HepG2 (cell line): ENCODE results near the gene SLC16A3. TPM values are rescaled to one million over a fixed set of nuclear protein-coding genes. Genes with fewer than 3 reads are reported as not detected.

ENCODE experiments used
- ATAC-seq: fragments of 200-7000 bp; cut with Tn5 transposase; 3 replicates; pipeline ENCODE4 v1.9.1; 2020; ENCODE audit warnings: mild to moderate bottlenecking, moderate library complexity
- BruUV-seq: library from RNA; stranded (reverse); fragments of 400-500 nt; replicated peaks from 2 replicates; lab custom pipeline; 2021; lab: Mats Ljungman, UMichigan
- CTCF ChIA-PET: fragments of 300-600 bp; formaldehyde crosslinking; extraction: SDS; loops from one replicate; lab custom pipeline; 2021; ENCODE audit warnings: low total read pairs, inconsistent platforms, low intra/inter-chr PET ratio; lab: Yijun Ruan, JAX
- POLR2A ChIA-PET: fragments of 350-600 bp; sonication (Branson Sonifier 250); formaldehyde crosslinking; loops from one replicate; lab custom pipeline; 2020; ENCODE audit warnings: antibody characterized with exemption, inconsistent platforms; lab: Yijun Ruan, JAX
- DNase-seq: peaks from one replicate; pipeline ENCODE4 v3.0.0-alpha.2; 2015; ENCODE audit warnings: low spot score
- FAIRE-seq: peaks from 3 replicates; lab custom pipeline; 2011; peaks lifted over from hg19 to GRCh38; lab: Jason Lieb, UNC
- H2AFZ ChIP-seq: one replicate; pipeline ENCODE4 v1.6.1; 2011; ENCODE audit warnings: low read length, inconsistent platforms
- H3K27ac ChIP-seq: fragments of 300-600 bp; 3 replicates; pipeline ENCODE4 v1.8.0; 2011; ENCODE audit warnings: mixed run types, mild to moderate bottlenecking, mixed read lengths, low read length, inconsistent platforms; ENCODE audit not compliant: insufficient read depth; ENCODE audit errors: extremely low read length
- H3K27me3 ChIP-seq, 2 experiments: fragments of 200-600 bp in 1 of 2; 2 replicates in 1 of 2; 3 replicates in 1 of 2; pipeline versions ENCODE4 v1.6.0 to v1.8.0; 2011; ENCODE audit warnings: low read length in 2 of 2, mild to moderate bottlenecking in 2 of 2, moderate library complexity in 2 of 2, inconsistent platforms in 1 of 2; ENCODE audit not compliant: insufficient read depth in 2 of 2, control insufficient read depth in 1 of 2
- H3K36me3 ChIP-seq, 2 experiments: fragments of 200-600 bp in 1 of 2; replicated peaks in 1 of 2; 2 replicates in 1 of 2; 3 replicates in 1 of 2; pipeline versions ENCODE4 v1.5.1 to v1.8.0; 2011; ENCODE audit warnings: low read length in 2 of 2, inconsistent platforms in 1 of 2; ENCODE audit not compliant: insufficient read depth in 2 of 2, control insufficient read depth in 1 of 2
- H3K4me1 ChIP-seq: 2 replicates; pipeline ENCODE4 v1.5.1; 2012; ENCODE audit warnings: low read length, inconsistent platforms; ENCODE audit not compliant: insufficient read depth
- H3K4me2 ChIP-seq: 2 replicates; pipeline ENCODE4 v1.6.0; 2011; ENCODE audit warnings: low read depth, low read length, inconsistent platforms
- H3K4me3 ChIP-seq, 3 experiments: fragments of 200-600 bp in 1 of 3; sonication (generic), shearing (Covaris generic) in 1 of 3; replicated peaks in 1 of 3; 2 replicates each; pipeline ENCODE4 v1.5.1; 2011 to 2016; ENCODE audit warnings: low read length in 3 of 3, inconsistent platforms in 2 of 3, low read depth in 2 of 3, mild to moderate bottlenecking in 2 of 3, control low read depth in 1 of 3, mixed read lengths in 1 of 3; ENCODE audit not compliant: insufficient read depth in 1 of 3
- H3K79me2 ChIP-seq: one replicate; pipeline ENCODE4 v1.6.1; 2011; ENCODE audit warnings: low read length, inconsistent platforms; ENCODE audit not compliant: insufficient read depth
- H3K9ac ChIP-seq: 2 replicates; pipeline ENCODE4 v1.6.0; 2011; ENCODE audit warnings: mild to moderate bottlenecking, low read depth, low read length, inconsistent platforms; ENCODE audit not compliant: insufficient read depth
- H3K9me3 ChIP-seq: 2 replicates; pipeline ENCODE4 v1.5.1; 2012; ENCODE audit warnings: mild to moderate bottlenecking, low read length
- H4K20me1 ChIP-seq: 2 replicates; pipeline ENCODE4 v1.6.0; 2011; ENCODE audit warnings: inconsistent platforms, mild to moderate bottlenecking, low read length, moderate library complexity; ENCODE audit not compliant: insufficient read depth
- ATAD3A ChIP-seq: sonication (generic); formaldehyde crosslinking; IDR thresholded peaks from 2 replicates; pipeline ENCODE4 v1.4.0; 2020; ENCODE audit warnings: missing genetic modification reagents
- EEA1 ChIP-seq: sonication (generic); formaldehyde crosslinking; IDR thresholded peaks from 2 replicates; pipeline ENCODE4 v1.5.1; 2020; ENCODE audit warnings: mild to moderate bottlenecking, missing genetic modification reagents, borderline replicate concordance
- MIXL1 ChIP-seq: IDR thresholded peaks from 2 replicates; pipeline ENCODE4 v1.6.1; 2016
- NFE2L2 ChIP-seq: fragments of 150-350 bp; IDR thresholded peaks from 2 replicates; pipeline ENCODE4 v1.6.1; 2014; ENCODE audit warnings: low read length
- NPAS2 ChIP-seq: sonication (generic); formaldehyde crosslinking; IDR thresholded peaks from 2 replicates; pipeline ENCODE4 v1.8.0; 2022; ENCODE audit warnings: mild to moderate bottlenecking, missing genetic modification reagents, borderline replicate concordance
- PHB2 ChIP-seq: fragments of 450-650 bp; IDR thresholded peaks from 2 replicates; pipeline ENCODE4 v1.6.1; 2018; ENCODE audit not compliant: partially characterized antibody
- PRDM15 ChIP-seq: sonication (generic); formaldehyde crosslinking; IDR thresholded peaks from 2 replicates; pipeline ENCODE4 v1.4.0; 2020; ENCODE audit warnings: missing genetic modification reagents
- SMARCC2 ChIP-seq: fragments of 450-650 bp; IDR thresholded peaks from 2 replicates; pipeline ENCODE4 v1.6.1; 2017; ENCODE audit warnings: antibody characterized with exemption, mild to moderate bottlenecking
- SRF ChIP-seq: IDR thresholded peaks from 2 replicates; pipeline ENCODE4 v1.6.1; 2011; ENCODE audit warnings: mild to moderate bottlenecking, low read depth, low read length, moderate library complexity
- ZFAT ChIP-seq: sonication (generic); formaldehyde crosslinking; conservative IDR thresholded peaks from 2 replicates; pipeline ENCODE4 v1.8.1; 2023; ENCODE audit warnings: missing genetic modification reagents, inconsistent platforms
- ZFP37 ChIP-seq: sonication (generic); formaldehyde crosslinking; IDR thresholded peaks from 2 replicates; pipeline ENCODE4 v1.4.0; 2020; ENCODE audit warnings: missing genetic modification reagents, borderline replicate concordance
- ZFP90 ChIP-seq: sonication (generic); formaldehyde crosslinking; IDR thresholded peaks from 2 replicates; pipeline ENCODE4 v1.8.0; 2022; ENCODE audit warnings: missing genetic modification reagents, mild to moderate bottlenecking, inconsistent platforms, borderline replicate concordance
- ZFP91 ChIP-seq: sonication (generic); formaldehyde crosslinking; IDR thresholded peaks from 2 replicates; pipeline ENCODE4 v1.9.0; 2022; ENCODE audit warnings: missing genetic modification reagents, mild to moderate bottlenecking, borderline replicate concordance
- ZNF567 ChIP-seq: sonication (generic); formaldehyde crosslinking; IDR thresholded peaks from 2 replicates; pipeline ENCODE4 v1.8.1; 2023; ENCODE audit warnings: mild to moderate bottlenecking, missing genetic modification reagents, borderline replicate concordance
- ZNF7 ChIP-seq: IDR thresholded peaks from 2 replicates; pipeline ENCODE4 v1.6.1; 2016; ENCODE audit warnings: missing biosample characterization, missing genetic modification reagents
- ZSCAN9 ChIP-seq: IDR thresholded peaks from 2 replicates; pipeline ENCODE4 v1.6.1; 2016; ENCODE audit warnings: borderline replicate concordance
- WGBS: methylation state at CpG from one replicate; pipeline ENCODE4 v1.1.6; 2017; ENCODE audit warnings: low lambda C conversion rate; 5-methylcytosine and 5-hydroxymethylcytosine counted together
- in situ Hi-C: cut with HindIII; loops from 2 replicates; pipeline ENCODE4 v1.10.0; 2017; ENCODE audit warnings: low pct_unique_long_range_greater_than_20kb; ENCODE audit not compliant: extremely low pct_ligation_motif_present
- intact Hi-C: fragments of 100-400 bp; cut with micrococcal nuclease; formaldehyde crosslinking; loops from one replicate; pipeline ENCODE4 v1.10.0; 2022; ENCODE audit not compliant: unreplicated experiment
- polyA plus RNA-seq, 8 experiments: library from polyadenylated mRNA; depleted of rRNA in 3 of 8; stranded (reverse) in 7 of 8; unstranded in 1 of 8; fragments of >200 nt; fragmentation: Illumina TruSeq in 4 of 8; extraction: Trizol in 4 of 8; gene quantifications; 2 replicates each; pipeline versions ENCODE4 v1.2.1 to v1.2.3, GENCODE V29; 2011 to 2016; ENCODE audit warnings: low read depth in 4 of 8, missing spikeins in 1 of 8, mixed read lengths in 1 of 8; ENCODE audit not compliant: insufficient read depth in 1 of 8
- total RNA-seq, 5 experiments: library from RNA; depleted of rRNA; stranded (reverse); fragments of >200 nt; fragmentation: Illumina TruSeq; extraction: Trizol; gene quantifications; 2 replicates each; pipeline ENCODE4 v1.2.3, GENCODE V29; 2016; ENCODE audit warnings: low read depth in 1 of 5
- TF ChIP-seq, protein P1 (sequence below): sonication (generic); formaldehyde crosslinking; IDR thresholded peaks from 2 replicates; pipeline ENCODE4 v1.4.0; 2020; ENCODE audit warnings: mild to moderate bottlenecking, missing genetic modification reagents, borderline replicate concordance

The SLC16A3 gene
- total and polyA plus RNA-seq, 2 of the 13 experiments (the other 11 are each of a cell fraction or from before 2014, with no cell fraction given) = 242 to 349 TPM

GRCh38 chr17:82280537-82280936, 51.7 kb downstream of the SLC16A3 start (continued):
- TF ChIP-seq PRDM15 (CRISPR knock-in tag) = no peak
- no peak for TF ChIP-seq NPAS2 (CRISPR knock-in tag)
- no peak for TF ChIP-seq ZSCAN9 (CRISPR knock-in tag)
- no peak for TF ChIP-seq SRF
- TF ChIP-seq ZFP91 = no peak

- BruUV-seq = no TSS peak
Observed at GRCh38 chr17:82281076-82281475, 52.2 kb downstream of the SLC16A3 start.

More at GRCh38 chr17:82281076-82281475, 52.2 kb downstream of the SLC16A3 start:
- Histone ChIP-seq H3K79me2 (no peaks in the 10 kb centered on the region), H3K9me3 (no peaks in the 10 kb centered on the region), H3K4me3 (no peak overlapping the region), H3K27ac (no peak overlapping the region), H3K36me3 (no peaks in the 10 kb centered on the region)
- no peak for DNase-seq
- WGBS = 73% methylated on average over 6 of the region's 7 CpGs
- ATAC-seq = no peak
- in situ Hi-C loops = no loop called here
- intact Hi-C loops = no loop called here
- TF ChIP-seq, protein P1, sequence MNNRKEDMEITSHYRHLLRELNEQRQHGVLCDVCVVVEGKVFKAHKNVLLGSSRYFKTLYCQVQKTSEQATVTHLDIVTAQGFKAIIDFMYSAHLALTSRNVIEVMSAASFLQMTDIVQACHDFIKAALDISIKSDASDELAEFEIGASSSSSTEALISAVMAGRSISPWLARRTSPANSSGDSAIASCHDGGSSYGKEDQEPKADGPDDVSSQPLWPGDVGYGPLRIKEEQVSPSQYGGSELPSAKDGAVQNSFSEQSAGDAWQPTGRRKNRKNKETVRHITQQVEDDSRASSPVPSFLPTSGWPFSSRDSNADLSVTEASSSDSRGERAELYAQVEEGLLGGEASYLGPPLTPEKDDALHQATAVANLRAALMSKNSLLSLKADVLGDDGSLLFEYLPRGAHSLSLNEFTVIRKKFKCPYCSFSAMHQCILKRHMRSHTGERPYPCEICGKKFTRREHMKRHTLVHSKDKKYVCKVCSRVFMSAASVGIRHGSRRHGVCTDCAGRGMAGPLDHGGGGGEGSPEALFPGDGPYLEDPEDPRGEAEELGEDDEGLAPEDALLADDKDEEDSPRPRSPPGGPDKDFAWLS (CRISPR knock-in tag) = no peak
- TF ChIP-seq ZFP37 (CRISPR knock-in tag) (no peak), ZNF567 (CRISPR knock-in tag) (no peak), ZFP90 (CRISPR knock-in tag) (no peak), NFE2L2 (no peak), ZFAT (CRISPR knock-in tag) (no peak), PHB2 (no peak), SMARCC2 (no peak), ATAD3A (CRISPR knock-in tag) (no peak), EEA1 (CRISPR knock-in tag) (no peak), MIXL1 (CRISPR knock-in tag) (no peak), ZNF7 (CRISPR knock-in tag) (no peak)
- TF ChIP-seq, all 625 proteins: peak for 0
- POLR2A ChIA-PET = interaction anchor here (0.6 to 4.4 kb wide), 6 partner anchors 9 to 258 kb away, joined by 3 to 46 read pairs (median 6); partner anchors contain the start of genes CD7, CENPX and LRRC45
- Histone ChIP-seq H3K27me3 (peaks cover 2 to 14% of the 10 kb centered on the region in 2 experiments; a peak in 4 of 5 replicates), H2AFZ (no peak overlapping the region), H3K4me2 (no peak overlapping the region), H3K4me1 (peaks cover 65% of the 10 kb centered on the region), H3K9ac (no peak overlapping the region), H4K20me1 (no peaks in the 10 kb centered on the region)
- FAIRE-seq = no peak
- CTCF ChIA-PET = no interaction called here
